HUES48 (cell line): Measurements from ENCODE around the gene PGGHG.
A peak's percentile ranks its signal among the peaks of the same experiment; 100 is the strongest.
"Not testable (repeated sequence)": the region's sequence is repeated elsewhere in the genome, so short reads cannot be mapped to it uniquely, and the experiment has no call there.

Source experiments
- H3K27ac ChIP-seq: one replicate; pipeline ENCODE4 v1.7.0; 2013; ENCODE audit warnings: low read depth, low read length, inconsistent platforms
- H3K27me3 ChIP-seq: 2 replicates; pipeline ENCODE4 v1.6.1; 2013; ENCODE audit warnings: mild to moderate bottlenecking, low read length; ENCODE audit not compliant: control insufficient read depth, insufficient read depth
- H3K36me3 ChIP-seq: 2 replicates; pipeline ENCODE4 v1.6.1; 2013; ENCODE audit warnings: low read length; ENCODE audit not compliant: control insufficient read depth, insufficient read depth
- H3K4me1 ChIP-seq: 2 replicates; pipeline ENCODE4 v1.6.1; 2013; ENCODE audit warnings: mild to moderate bottlenecking, low read length; ENCODE audit not compliant: control insufficient read depth, insufficient read depth
- H3K4me3 ChIP-seq: 2 replicates; pipeline ENCODE4 v1.5.1; 2013; ENCODE audit warnings: mild to moderate bottlenecking, low read depth, low read length
- H3K9ac ChIP-seq: 2 replicates; pipeline ENCODE4 v1.6.1; 2013; ENCODE audit warnings: mild to moderate bottlenecking, low read depth, low read length, moderate library complexity
- H3K9me3 ChIP-seq: 2 replicates; pipeline ENCODE4 v1.6.1; 2013; ENCODE audit warnings: low read length; ENCODE audit not compliant: control insufficient read depth, insufficient read depth

Gene PGGHG

GRCh38 chr11:255176-255575 is 33.8 kb upstream of the PGGHG start:
- no peaks in the 10 kb centered on the region for H3K27me3 ChIP-seq
- no peaks in the 10 kb centered on the region for H3K9me3 ChIP-seq
- no peak overlapping the region for H3K27ac ChIP-seq
- no peak overlapping the region for H3K9ac ChIP-seq
- H3K4me1 ChIP-seq: no peaks in the 10 kb centered on the region
- no peak overlapping the region for H3K4me3 ChIP-seq
- peaks cover 36% of the 10 kb centered on the region for H3K36me3 ChIP-seq

GRCh38 chr11:255816-256215 is 33.1 kb upstream of the PGGHG start:
- Histone ChIP-seq H3K9me3 (no peaks in the 10 kb centered on the region), H3K4me1 (no peaks in the 10 kb centered on the region), H3K4me3 (no peak overlapping the region), H3K36me3 (peaks cover 31% of the 10 kb centered on the region), H3K27me3 (no peaks in the 10 kb centered on the region), H3K9ac (no peak overlapping the region), H3K27ac (no peak overlapping the region)

- Histone ChIP-seq H3K4me1 (no peaks in the 10 kb centered on the region), H3K27ac (no peak overlapping the region), H3K9me3 (no peaks in the 10 kb centered on the region), H3K36me3 (peaks cover 17% of the 10 kb centered on the region), H3K9ac (no peak overlapping the region), H3K4me3 (no peak overlapping the region), H3K27me3 (no peaks in the 10 kb centered on the region)
Observed at GRCh38 chr11:256952-257737, 31.8 kb upstream of the PGGHG start.

GRCh38 chr11:257766-258493 is 31.0 kb upstream of the PGGHG start:
- Histone ChIP-seq H3K9me3 (no peaks in the 10 kb centered on the region), H3K27me3 (no peaks in the 10 kb centered on the region), H3K9ac (no peak overlapping the region), H3K4me1 (no peaks in the 10 kb centered on the region), H3K4me3 (no peak overlapping the region), H3K27ac (no peak overlapping the region), H3K36me3 (peaks cover 10% of the 10 kb centered on the region)

- Histone ChIP-seq H3K27me3 (no peaks in the 10 kb centered on the region), H3K9ac (no peak overlapping the region), H3K4me3 (no peak overlapping the region), H3K4me1 (no peaks in the 10 kb centered on the region), H3K36me3 (no peaks in the 10 kb centered on the region), H3K9me3 (no peaks in the 10 kb centered on the region), H3K27ac (no peak overlapping the region)
Observed at GRCh38 chr11:259413-259812, 29.5 kb upstream of the PGGHG start.

- Histone ChIP-seq H3K4me3 (no peak overlapping the region), H3K9me3 (0 out of 2 replicates have a peak, but pooled peaks cover 5% of the 10 kb centered on the region), H3K4me1 (no peaks in the 10 kb centered on the region), H3K9ac (no peak overlapping the region), H3K27ac (no peak overlapping the region), H3K36me3 (no peaks in the 10 kb centered on the region), H3K27me3 (no peaks in the 10 kb centered on the region)
Observed at GRCh38 chr11:261624-262023, 27.3 kb upstream of the PGGHG start.

- no peak overlapping the region for H3K4me3 ChIP-seq
- no peak overlapping the region for H3K27ac ChIP-seq
- H3K4me1 ChIP-seq: peaks cover 19% of the 10 kb centered on the region
- no peaks in the 10 kb centered on the region for H3K36me3 ChIP-seq
- H3K9ac ChIP-seq: no peak overlapping the region
- 0 out of 2 replicates have a peak, but pooled peaks cover 5% of the 10 kb centered on the region for H3K9me3 ChIP-seq
- no peaks in the 10 kb centered on the region for H3K27me3 ChIP-seq
Observed at GRCh38 chr11:266676-267439, 22.1 kb upstream of the PGGHG start.

GRCh38 chr11:267491-267994 is 21.4 kb upstream of the PGGHG start:
- H3K9me3 ChIP-seq: 0 out of 2 replicates have a peak, but pooled peaks cover 5% of the 10 kb centered on the region
- peaks cover 19% of the 10 kb centered on the region for H3K4me1 ChIP-seq
- no peak overlapping the region; the same call in 1 of the 2 replicates for H3K4me3 ChIP-seq
- H3K36me3 ChIP-seq: no peaks in the 10 kb centered on the region
- H3K9ac ChIP-seq: no peak overlapping the region
- H3K27me3 ChIP-seq: no peaks in the 10 kb centered on the region
- no peak overlapping the region for H3K27ac ChIP-seq

GRCh38 chr11:268716-269145 is 20.2 kb upstream of the PGGHG start:
- H3K9ac ChIP-seq, H3K27ac ChIP-seq, H3K27me3 ChIP-seq, H3K9me3 ChIP-seq, H3K36me3 ChIP-seq, H3K4me3 ChIP-seq: not testable (repeated sequence)
- H3K4me1 ChIP-seq: peaks cover 19% of the 10 kb centered on the region

GRCh38 chr11:269146-269890 is 19.6 kb upstream of the PGGHG start:
- Histone ChIP-seq H3K27ac (peak overlapping the region; percentile 26), H3K9ac (peak overlapping the region; percentile 34; the same call in 1 of the 2 replicates)

More at GRCh38 chr11:269146-269890, 19.6 kb upstream of the PGGHG start:
- no peaks in the 10 kb centered on the region for H3K36me3 ChIP-seq
- 0 out of 2 replicates have a peak, but pooled peaks cover 5% of the 10 kb centered on the region for H3K9me3 ChIP-seq
- 0 out of 2 replicates have a peak overlapping the region, but pooled peaks have one; percentile 22 for H3K4me3 ChIP-seq
- peaks cover 19% of the 10 kb centered on the region for H3K4me1 ChIP-seq
- no peaks in the 10 kb centered on the region for H3K27me3 ChIP-seq
